ENCODE data around the gene RALGPS1.

The RALGPS1 gene

GRCh38 chr9:126914458-126915280 is at the start of gene RALGPS1:
RALGPS1 (plus strand) TSS chr9:126914782; CDS start chr9:126962290, 47,508 bp downstream.
- DNase-seq: peak; percentile 97

GRCh38 chr9:126869368-126869767 is 45.2 kb upstream of the RALGPS1 start:
- DNase-seq: no peak

GRCh38 chr9:126872516-126872915 is 42.1 kb upstream of the RALGPS1 start:
- DNase-seq: no peak

- DNase-seq: no peak
Measured at GRCh38 chr9:126874546-126875314, 39.9 kb upstream of the RALGPS1 start.

- no peak for DNase-seq
Measured at GRCh38 chr9:126875756-126876510, 38.6 kb upstream of the RALGPS1 start.

- DNase-seq: no peak
Measured at GRCh38 chr9:126876531-126876930, 38.1 kb upstream of the RALGPS1 start.

- no peak for DNase-seq
Measured at GRCh38 chr9:126877418-126877817, 37.2 kb upstream of the RALGPS1 start.

GRCh38 chr9:126879288-126879687 is 35.3 kb upstream of the RALGPS1 start:
- no peak for DNase-seq

- DNase-seq: no peak
Measured at GRCh38 chr9:126880226-126880946, 34.2 kb upstream of the RALGPS1 start.

- no peak for DNase-seq
Measured at GRCh38 chr9:126880947-126881332, 33.6 kb upstream of the RALGPS1 start.

- no peak for DNase-seq
Measured at GRCh38 chr9:126882746-126883145, 31.8 kb upstream of the RALGPS1 start.

GRCh38 chr9:126883636-126884035 is 30.9 kb upstream of the RALGPS1 start:
- peak; percentile 59 for DNase-seq

- DNase-seq: no peak
Measured at GRCh38 chr9:126885131-126885641, 29.4 kb upstream of the RALGPS1 start.

- DNase-seq: peak; percentile 45
Measured at GRCh38 chr9:126886034-126886822, 28.4 kb upstream of the RALGPS1 start.

GRCh38 chr9:126886897-126887296 is 27.7 kb upstream of the RALGPS1 start:
- no peak for DNase-seq

GRCh38 chr9:126891676-126892075 is 22.9 kb upstream of the RALGPS1 start:
- no peak for DNase-seq

- no peak for DNase-seq
Measured at GRCh38 chr9:126893079-126893478, 21.5 kb upstream of the RALGPS1 start.

- DNase-seq: no peak
Measured at GRCh38 chr9:126894052-126894603, 20.5 kb upstream of the RALGPS1 start.

GRCh38 chr9:126902210-126902609 is 12.4 kb upstream of the RALGPS1 start:
- no peak for DNase-seq

GRCh38 chr9:126904586-126904985 is 10.0 kb upstream of the RALGPS1 start:
- no peak for DNase-seq

GRCh38 chr9:126906091-126906490 is 8.5 kb upstream of the RALGPS1 start:
- DNase-seq: no peak
